NK-92 treated with Interleukin-12 subunit alpha and Interleukin-12 subunit beta, amount 100 ng/mL, for 24 hours (cell line): Measurements from ENCODE around the gene TWIST2.

Experiments used
- DNase-seq: peaks from one replicate; lab custom pipeline; 2025; lab: John Stamatoyannopoulos, UW

Gene TWIST2

GRCh38 chr2:238838786-238839327 is 9.0 kb upstream of the TWIST2 start:
- DNase-seq: no peak

GRCh38 chr2:238839428-238839827 is 8.5 kb upstream of the TWIST2 start:
- no peak for DNase-seq

DNA sequence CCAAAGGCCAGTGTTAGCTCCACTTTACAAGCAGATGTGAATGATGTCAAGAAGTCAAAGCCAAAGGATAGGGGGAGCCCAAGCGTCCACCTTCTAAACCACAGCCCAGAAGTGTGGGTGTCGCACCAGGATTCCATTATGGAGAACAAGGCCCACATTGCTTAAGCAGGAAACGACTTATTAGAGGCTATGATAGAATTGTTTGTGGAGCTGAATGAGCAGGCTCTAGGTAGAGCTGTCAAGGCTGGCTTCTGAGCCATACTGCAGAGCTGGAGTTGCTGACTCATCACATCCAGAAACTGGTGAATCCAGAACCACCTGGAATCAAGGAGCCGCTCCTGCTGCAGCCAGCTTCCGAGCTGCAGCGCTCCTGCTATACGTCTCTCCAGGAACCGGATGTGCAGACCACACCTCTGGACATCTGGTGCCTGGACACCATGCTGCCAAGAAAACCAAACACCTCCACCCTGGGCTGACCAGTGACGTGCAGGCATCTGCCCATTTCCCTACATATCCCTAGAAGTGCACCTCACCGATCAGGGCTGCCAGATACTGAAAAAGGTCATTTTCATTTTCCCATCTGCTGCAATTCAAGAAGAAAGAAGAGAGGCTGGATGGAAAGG is 6.2 kb upstream of the TWIST2 start:
- no peak for DNase-seq

DNA sequence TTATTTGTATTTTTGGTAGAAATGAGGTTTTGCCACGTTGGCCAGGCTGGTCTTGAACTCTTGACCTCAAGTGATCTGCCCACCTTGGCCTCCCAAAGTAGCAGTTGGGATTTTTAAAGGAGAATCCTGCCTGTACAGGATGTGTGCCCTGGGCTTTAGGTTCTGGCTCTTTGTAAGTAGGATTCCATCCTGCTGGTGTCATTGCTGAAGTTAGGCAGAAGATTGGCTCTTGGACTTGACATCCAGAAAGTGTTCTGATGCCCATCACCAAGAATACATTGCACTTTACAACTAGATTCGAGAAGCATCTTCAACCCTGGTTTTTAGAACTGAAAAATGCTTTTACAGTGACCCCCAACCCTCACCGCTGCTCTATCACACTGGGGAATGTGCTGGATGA is 4.4 kb upstream of the TWIST2 start:
- DNase-seq: no peak

DNA sequence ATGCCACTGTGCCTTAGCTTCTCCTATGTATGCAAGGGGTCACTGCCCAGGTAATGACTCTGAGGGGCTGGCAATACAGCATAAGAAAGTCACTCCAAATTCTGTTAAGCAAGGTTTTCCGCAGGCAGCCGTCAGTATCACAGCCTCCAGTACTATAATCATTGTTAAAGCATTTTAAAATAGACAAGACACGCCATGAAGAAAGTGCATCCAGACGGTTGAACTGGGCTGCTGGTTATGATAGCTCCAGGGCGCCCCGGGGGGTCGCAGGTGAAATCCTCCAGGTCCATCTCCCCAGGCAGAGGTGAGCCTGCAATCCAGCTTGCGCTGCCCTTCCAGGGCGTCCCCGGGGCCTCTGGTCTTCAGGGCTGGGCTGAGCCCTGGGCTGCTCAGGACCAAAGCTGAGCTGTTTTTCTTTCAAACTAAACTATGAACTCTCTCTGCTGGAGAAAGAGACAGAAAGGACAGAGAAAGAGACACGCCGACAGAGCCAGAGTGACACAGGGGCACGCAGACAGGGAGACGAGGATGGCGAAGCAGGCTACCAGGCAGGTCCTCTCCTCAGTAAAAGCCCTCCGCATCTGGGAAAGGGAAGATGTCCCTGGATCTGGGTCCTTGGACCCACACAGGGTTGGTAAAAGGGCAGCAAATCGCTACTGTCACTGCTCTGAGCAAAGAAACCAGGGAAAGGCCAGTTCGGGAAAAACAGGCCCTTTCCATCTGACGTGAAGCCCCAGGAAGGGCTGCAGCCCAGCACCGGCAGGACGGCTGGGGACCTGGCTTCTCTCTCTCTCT is 2.1 kb upstream of the TWIST2 start:
- no peak for DNase-seq

GRCh38 chr2:238846378-238846627 is 1.6 kb upstream of the TWIST2 start:
- no peak for DNase-seq

DNA sequence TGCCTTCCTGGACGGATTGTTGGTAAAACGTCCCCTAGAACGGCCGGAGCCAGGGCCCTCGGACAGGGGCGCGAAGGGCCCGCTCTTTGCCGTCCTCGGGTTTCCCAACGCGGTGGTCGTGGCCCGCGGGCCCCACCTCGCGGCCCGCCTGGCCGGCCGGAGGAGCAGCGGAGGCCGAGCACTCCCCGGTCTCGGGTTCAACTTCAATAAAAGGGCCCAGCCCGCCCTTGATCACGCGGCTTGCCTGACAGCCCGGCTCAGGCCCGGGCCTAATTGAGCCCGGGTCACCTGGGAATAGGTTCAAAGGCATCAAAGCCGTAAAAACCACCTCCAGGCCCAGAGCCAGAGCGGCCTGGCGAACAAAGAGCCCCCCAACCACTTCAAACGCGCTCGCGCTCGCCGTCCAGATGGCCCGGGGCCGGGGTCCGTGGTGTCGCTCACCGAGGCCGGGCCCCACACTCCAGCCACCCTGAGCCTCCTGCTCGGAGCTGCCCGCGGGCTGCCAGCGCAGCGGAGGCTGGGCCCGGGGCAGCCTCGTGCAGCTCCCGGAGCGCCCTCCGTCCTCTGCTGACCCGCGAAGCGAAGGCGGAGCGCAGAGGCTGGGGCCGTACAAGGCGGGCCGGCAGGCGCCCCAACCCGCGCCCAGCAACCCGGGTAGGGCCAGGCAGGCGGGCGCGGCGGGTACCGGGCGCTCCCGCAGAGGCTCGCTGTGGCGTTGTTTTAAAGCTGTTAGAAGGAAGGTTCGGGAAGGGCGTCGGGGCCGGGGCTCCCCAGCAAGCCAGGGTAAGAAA is 1.1 kb upstream of the TWIST2 start:
- DNase-seq: no peak

GRCh38 chr2:238847419-238847801 is 475 bp upstream of the TWIST2 start:
- DNase-seq: no peak

GRCh38 chr2:238848691-238848975 is 748 bp downstream of the TWIST2 start:
- no peak for DNase-seq

- no peak for DNase-seq
These were observed 1.3 kb downstream of the TWIST2 start for GRCh38 chr2:238848976-238849853.

GRCh38 chr2:238850091-238850490 is 2.2 kb downstream of the TWIST2 start:
- DNase-seq: no peak

GRCh38 chr2:238851026-238851425 is 3.1 kb downstream of the TWIST2 start:
- DNase-seq: no peak

DNA sequence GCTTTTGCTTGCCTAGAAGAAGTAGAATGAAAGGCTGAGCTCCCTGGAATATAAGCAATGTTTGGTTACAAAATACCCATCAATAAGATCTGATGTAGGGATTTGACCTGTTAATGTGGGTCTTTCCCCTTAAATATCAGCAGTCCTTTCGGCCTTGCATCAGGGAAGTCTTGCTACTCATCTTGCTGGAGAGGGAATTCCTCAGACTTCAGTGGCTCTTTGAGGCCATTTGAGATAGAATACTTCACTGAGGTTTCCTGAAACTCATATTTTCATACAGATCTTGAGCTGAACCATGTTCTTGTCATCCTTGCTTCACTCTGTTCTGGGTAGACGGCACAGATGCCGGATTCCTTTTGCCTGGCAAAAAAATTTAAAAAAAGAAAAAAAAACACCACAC is 3.9 kb downstream of the TWIST2 start:
- no peak for DNase-seq

DNA sequence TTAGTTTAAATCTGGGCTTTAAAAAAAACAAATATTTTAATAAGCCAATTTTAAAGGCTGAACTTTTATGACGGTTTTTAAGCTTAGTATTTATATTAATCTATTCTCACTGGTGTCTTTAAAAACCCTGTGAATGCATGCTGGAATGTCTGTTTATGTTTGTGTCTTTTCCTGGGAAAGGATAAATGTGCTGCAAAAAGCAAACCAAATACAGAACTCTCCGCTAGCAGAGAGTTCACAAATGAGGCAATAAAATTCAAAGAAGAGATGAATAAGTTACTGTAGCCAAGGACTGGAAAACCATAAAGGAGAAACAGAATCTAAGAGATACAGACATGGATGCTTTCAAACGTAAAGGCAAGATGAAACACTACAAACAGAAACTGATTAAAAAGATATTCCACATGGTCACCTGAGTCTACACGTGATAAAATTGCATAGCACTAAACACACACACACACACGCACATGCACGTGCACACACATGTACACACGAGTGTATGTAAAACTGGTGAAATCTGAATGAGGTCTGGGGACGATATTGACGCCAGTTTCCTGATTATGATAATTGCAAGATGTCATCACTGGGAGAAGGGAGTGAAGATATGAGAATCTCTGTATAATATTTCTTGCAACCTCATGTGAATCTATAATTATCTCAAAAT is 4.5 kb downstream of the TWIST2 start:
- DNase-seq: no peak

DNA sequence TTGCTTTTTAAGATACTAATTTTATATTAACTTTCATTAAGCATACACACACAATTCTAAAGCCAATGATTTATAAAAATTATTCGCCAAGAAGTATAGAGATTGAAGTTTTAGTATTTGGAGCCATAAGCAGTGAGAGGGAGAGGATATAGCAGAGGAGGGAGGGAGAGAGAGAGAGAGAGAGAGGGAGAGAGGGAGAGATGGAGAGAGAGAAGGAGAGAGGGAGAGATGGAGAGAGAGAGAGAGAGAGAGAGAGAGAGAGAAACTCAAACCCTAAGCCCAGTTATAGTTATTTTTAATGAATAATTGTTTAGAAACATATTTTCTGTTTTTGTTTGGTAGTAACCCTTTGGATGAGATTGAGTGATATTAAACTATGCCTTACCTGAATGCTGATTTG is 5.3 kb downstream of the TWIST2 start:
- no peak for DNase-seq

- DNase-seq: no peak
These were observed 5.8 kb downstream of the TWIST2 start for GRCh38 chr2:238853721-238854120.

GRCh38 chr2:238854246-238854645 is 6.4 kb downstream of the TWIST2 start:
- DNase-seq: no peak

GRCh38 chr2:238854699-238855229 is 6.9 kb downstream of the TWIST2 start:
- no peak for DNase-seq

DNA sequence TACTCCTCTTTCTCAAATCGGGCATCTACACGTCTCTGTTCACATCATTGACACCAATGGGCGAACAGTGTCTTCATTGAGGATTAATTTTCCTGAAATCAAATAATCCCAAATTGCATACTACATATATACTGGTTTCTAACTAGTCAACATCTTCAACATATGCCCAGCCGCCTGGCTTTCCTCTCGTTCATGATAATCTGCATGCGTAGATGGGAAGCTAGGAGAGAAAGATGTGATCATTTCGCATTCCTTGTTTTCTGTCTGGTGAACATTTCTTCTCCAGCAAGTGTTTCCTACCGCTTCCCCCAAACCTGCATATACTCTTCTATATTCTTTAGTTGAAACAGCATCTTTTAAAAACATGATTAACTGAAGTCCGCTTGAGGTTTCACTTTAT is 7.4 kb downstream of the TWIST2 start:
- no peak for DNase-seq

- DNase-seq: no peak
These were observed 8.2 kb downstream of the TWIST2 start for GRCh38 chr2:238855891-238856580.
